Colonic mucosa (tissue), 4 donors: ENCODE data around the gene LRRC63. TPM values are rescaled to one million over a fixed set of nuclear protein-coding genes. Genes with fewer than 3 reads are reported as not detected.
"Not testable (repeated sequence)": the region's sequence is repeated elsewhere in the genome, so short reads cannot be mapped to it uniquely, and the experiment has no call there.

ENCODE experiments used
- DNase-seq: peaks from one replicate; pipeline ENCODE4 v3.0.0-alpha.2; 2020
- H3K27ac ChIP-seq: fragments of 200-600 bp; one replicate; pipeline ENCODE4 v1.8.0; 2021
- H3K27me3 ChIP-seq: fragments of 200-600 bp; one replicate; pipeline ENCODE4 v1.8.0; 2021
- H3K36me3 ChIP-seq: fragments of 200-600 bp; one replicate; pipeline ENCODE4 v1.8.0; 2021
- H3K4me1 ChIP-seq: fragments of 200-600 bp; one replicate; pipeline ENCODE4 v1.8.0; 2021; ENCODE audit warnings: mild to moderate bottlenecking
- H3K4me3 ChIP-seq: fragments of 200-600 bp; one replicate; pipeline ENCODE4 v1.8.0; 2021
- H3K9ac ChIP-seq, 2 donors: one replicate each; pipeline ENCODE4 v1.7.0; 2013; ENCODE audit warnings: control low read depth in 2 of 2, low read depth in 2 of 2, low read length in 2 of 2
- H3K9me3 ChIP-seq: fragments of 200-600 bp; one replicate; pipeline ENCODE4 v1.8.0; 2021
- intact Hi-C: fragments of 100-400 bp; cut with DNase I; formaldehyde crosslinking; loops from one replicate; pipeline ENCODE4 v1.14.1; 2022
- total RNA-seq, 2 donors: library from RNA; stranded (reverse); fragmentation: NEBNext Ultra II Directional in 1 of 2; extraction: Animal tissue kit (Norgen Biotek cat#: 25700) in 1 of 2; gene quantifications; one replicate each; pipeline ENCODE4 v1.2.1, GENCODE V29; 2021
- TF ChIP-seq, protein P1 (sequence below): fragments of 200-600 bp; IDR thresholded peaks from one replicate; pipeline ENCODE4 v1.8.0; 2022; ENCODE audit warnings: antibody characterized with exemption, mild to moderate bottlenecking
- donor health status: healthy.
- donor health status: DM: no; HTN: no; CAD: no.
- donor health status: DM: no; HTN: no; CAD: no.

Gene LRRC63
- total RNA-seq, 2 donors from 2014 or later, result not detected

DNA sequence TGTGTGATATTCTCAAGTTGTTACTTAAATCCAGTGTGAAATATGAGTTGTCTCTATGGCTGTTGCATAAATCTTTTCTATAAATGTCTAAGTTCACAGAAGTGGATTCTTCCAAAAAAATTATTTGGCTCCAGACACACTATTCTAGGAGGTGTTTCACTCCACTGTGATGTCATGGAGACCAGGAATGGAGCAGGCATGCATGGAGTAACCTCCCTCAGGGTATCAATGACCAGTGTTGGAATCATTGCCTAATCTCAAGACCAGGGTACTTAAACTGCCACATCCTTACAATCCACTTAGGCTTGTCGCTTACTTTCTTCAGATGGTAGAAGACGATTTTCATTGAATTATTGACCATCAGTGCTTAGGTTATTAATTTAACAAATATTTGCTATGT, 55.4 kb downstream of the LRRC63 start:
- Histone ChIP-seq H3K36me3 (no peaks in the 10 kb centered on the region), H3K4me1 (no peaks in the 10 kb centered on the region), H3K9me3 (no peaks in the 10 kb centered on the region), H3K27me3 (no peaks in the 10 kb centered on the region), H3K9ac (no peak overlapping the region), H3K4me3 (no peak overlapping the region), H3K27ac (no peak overlapping the region)
- no peak for DNase-seq
- intact Hi-C loops, result no loop called here
- TF ChIP-seq, protein P1, sequence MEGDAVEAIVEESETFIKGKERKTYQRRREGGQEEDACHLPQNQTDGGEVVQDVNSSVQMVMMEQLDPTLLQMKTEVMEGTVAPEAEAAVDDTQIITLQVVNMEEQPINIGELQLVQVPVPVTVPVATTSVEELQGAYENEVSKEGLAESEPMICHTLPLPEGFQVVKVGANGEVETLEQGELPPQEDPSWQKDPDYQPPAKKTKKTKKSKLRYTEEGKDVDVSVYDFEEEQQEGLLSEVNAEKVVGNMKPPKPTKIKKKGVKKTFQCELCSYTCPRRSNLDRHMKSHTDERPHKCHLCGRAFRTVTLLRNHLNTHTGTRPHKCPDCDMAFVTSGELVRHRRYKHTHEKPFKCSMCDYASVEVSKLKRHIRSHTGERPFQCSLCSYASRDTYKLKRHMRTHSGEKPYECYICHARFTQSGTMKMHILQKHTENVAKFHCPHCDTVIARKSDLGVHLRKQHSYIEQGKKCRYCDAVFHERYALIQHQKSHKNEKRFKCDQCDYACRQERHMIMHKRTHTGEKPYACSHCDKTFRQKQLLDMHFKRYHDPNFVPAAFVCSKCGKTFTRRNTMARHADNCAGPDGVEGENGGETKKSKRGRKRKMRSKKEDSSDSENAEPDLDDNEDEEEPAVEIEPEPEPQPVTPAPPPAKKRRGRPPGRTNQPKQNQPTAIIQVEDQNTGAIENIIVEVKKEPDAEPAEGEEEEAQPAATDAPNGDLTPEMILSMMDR, result no peak

GRCh38 chr13:46270416-46270815, 58.7 kb downstream of the LRRC63 start:
- H3K9me3 ChIP-seq, result no peaks in the 10 kb centered on the region
- no peak overlapping the region for H3K27ac ChIP-seq
- no peak overlapping the region for H3K9ac ChIP-seq
- no peaks in the 10 kb centered on the region for H3K4me1 ChIP-seq
- H3K4me3 ChIP-seq, result no peak overlapping the region
- no peak for DNase-seq
- no peaks in the 10 kb centered on the region for H3K36me3 ChIP-seq
- intact Hi-C loops, result no loop called here
- TF ChIP-seq, protein P1, result no peak
- no peaks in the 10 kb centered on the region for H3K27me3 ChIP-seq

DNA sequence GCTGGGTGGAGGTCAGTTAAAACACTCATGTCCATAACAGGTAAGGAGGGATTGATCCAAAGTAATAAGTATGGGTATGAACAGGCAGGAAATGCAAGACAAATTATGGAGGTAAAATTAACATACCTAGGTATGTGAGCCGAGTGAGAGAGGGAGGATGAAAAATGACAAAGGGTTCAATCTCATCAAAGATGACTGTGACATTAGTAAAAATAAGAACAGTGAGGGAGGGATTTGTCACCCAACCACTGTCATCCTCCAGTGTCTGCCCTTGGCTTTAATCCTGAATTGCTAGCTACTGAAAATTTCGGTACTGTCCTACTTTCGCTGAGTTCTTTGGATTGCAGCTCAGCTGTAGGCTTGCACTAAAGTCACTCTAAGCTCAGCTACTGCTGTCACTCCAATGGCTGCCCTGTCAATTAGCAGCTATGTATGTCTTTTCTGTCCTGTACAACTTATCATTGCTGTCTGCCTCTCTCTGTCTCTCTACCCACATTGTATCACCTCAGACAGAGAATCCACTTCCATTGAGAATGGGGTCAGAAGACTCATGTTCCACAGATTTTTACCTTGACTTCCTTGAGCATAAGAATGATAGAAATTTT, 62.5 kb downstream of the LRRC63 start:
- Histone ChIP-seq H3K4me3 (no peak overlapping the region), H3K4me1 (no peaks in the 10 kb centered on the region), H3K27ac (no peak overlapping the region), H3K9ac (no peak overlapping the region), H3K9me3 (no peaks in the 10 kb centered on the region), H3K27me3 (no peaks in the 10 kb centered on the region), H3K36me3 (no peaks in the 10 kb centered on the region)
- TF ChIP-seq, protein P1, result no peak
- intact Hi-C loops, result no loop called here
- no peak for DNase-seq

- no peaks in the 10 kb centered on the region for H3K9me3 ChIP-seq
- intact Hi-C loops, result no loop called here
- no peaks in the 10 kb centered on the region for H3K36me3 ChIP-seq
- no peaks in the 10 kb centered on the region for H3K4me1 ChIP-seq
- TF ChIP-seq, protein P1, result no peak
- H3K27ac ChIP-seq, result no peak overlapping the region
- no peaks in the 10 kb centered on the region for H3K27me3 ChIP-seq
- no peak for DNase-seq
- H3K9ac ChIP-seq, result no peak overlapping the region
- H3K4me3 ChIP-seq, result no peak overlapping the region
These were observed 66.7 kb downstream of the LRRC63 start for GRCh38 chr13:46278474-46278873.

DNA sequence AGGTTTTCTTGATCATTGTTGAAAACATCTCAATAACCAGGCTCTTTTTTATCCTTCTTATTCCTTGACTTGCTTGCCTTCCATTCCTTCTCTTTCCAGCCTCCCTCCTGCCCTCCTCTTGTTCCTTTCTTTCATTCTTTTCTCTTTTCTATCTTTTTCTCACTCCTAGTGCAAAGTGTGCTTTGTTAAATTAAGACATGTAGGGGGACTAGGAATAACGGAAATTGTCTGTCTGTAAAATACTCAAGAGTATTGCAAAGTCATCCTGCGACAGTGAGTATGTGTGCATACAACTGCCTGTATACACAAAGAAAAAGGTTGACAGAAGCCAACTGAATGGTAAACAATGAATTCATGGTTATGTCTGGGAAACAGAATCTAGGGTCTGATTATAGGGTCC, 70.1 kb downstream of the LRRC63 start:
- H3K4me1 ChIP-seq, result no peaks in the 10 kb centered on the region
- H3K9me3 ChIP-seq, result no peaks in the 10 kb centered on the region
- intact Hi-C loops, result no loop called here
- H3K9ac ChIP-seq, result no peak overlapping the region
- H3K4me3 ChIP-seq, result no peak overlapping the region
- H3K27me3 ChIP-seq, result no peaks in the 10 kb centered on the region
- no peaks in the 10 kb centered on the region for H3K36me3 ChIP-seq
- TF ChIP-seq, protein P1, result no peak
- no peak overlapping the region for H3K27ac ChIP-seq
- DNase-seq, result no peak

DNA sequence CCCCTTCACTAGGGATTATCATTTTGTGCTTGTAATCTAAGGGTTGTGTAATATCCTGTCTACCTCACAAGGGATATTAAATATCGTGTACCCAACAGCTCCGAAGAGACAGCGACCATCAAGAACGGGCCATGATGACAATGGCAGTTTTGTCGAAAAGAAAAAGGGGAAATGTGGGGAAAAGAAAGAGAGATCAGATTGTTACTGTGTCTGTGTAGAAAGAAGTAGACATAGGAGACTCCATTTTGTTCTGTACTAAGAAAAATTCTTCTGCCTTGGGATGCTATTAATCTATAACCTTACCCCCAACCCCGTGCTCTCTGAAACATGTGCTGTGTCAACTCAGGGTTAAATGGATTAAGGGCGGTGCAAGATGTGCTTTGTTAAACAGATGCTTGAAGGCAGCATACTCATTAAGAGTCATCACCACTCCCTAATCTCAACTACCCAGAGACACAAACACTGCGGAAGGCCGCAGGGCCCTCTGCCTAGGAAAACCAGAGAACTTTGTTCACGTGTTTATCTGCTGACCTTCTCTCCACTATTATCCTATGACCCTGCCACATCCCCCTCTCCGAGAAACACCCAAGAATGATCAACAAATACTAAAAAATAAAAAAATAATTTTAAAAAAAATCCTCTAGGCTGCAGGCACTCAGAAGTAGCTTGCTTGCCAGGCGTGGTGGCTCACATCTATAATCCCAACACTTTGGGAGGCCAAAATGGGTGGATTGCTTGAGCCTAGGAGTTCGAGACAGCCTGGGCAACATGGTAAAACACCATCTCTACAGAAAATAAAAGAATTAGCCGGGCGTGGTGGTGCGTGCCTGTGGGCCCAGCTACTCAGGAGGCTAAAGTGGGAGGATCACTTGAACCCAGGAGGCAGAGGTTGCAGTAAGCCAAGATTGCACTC, 72.4 kb downstream of the LRRC63 start:
- H3K9ac ChIP-seq, intact Hi-C loops, H3K9me3 ChIP-seq, H3K4me1 ChIP-seq, DNase-seq, H3K27ac ChIP-seq, H3K27me3 ChIP-seq, H3K36me3 ChIP-seq, H3K4me3 ChIP-seq: not testable (repeated sequence)
